Astrocyte (in vitro differentiated cells and primary cell): ENCODE data around the gene PCDH19. TPM values are rescaled to one million over a fixed set of nuclear protein-coding genes. Genes with fewer than 3 reads are reported as not detected.

ENCODE experiments used
- total RNA-seq: library from RNA; stranded (reverse); gene quantifications from 2 replicates; pipeline ENCODE4 v1.2.1, GENCODE V29; 2021

Gene PCDH19
- total RNA-seq, 1 donor from 2014 or later, result 11.6 TPM

Other genes starting within 250 kb of the PCDH19 start
- not detected in 2 replicates for gene TNMD, start 174.7 kb upstream of the PCDH19 start, total RNA-seq
- 49.7 and 51.2 TPM in 2 replicates for gene TSPAN6, start 226.5 kb upstream of the PCDH19 start, total RNA-seq
- gene SRPX2, start 233.9 kb upstream of the PCDH19 start, total RNA-seq, result 39.3 and 50.1 TPM in 2 replicates